Stimulated activated CD8-positive, alpha-beta memory T cell treated with anti-CD3 and anti-CD28 coated beads, Interleukin-2, amount 100 ng/mL, for 48 hours (primary cell): ENCODE data around the gene SCAMP2.

Source experiments
- DNase-seq, 2 donors: peaks; one replicate each; pipeline ENCODE4 v3.0.0-alpha.2; 2020; ENCODE audit warnings: low read depth in 2 of 2

SCAMP2 gene

GRCh38 chr15:74795966-74796625, 77.1 kb downstream of the SCAMP2 start:
- DNase-seq: peak in 1 of 2 donors; percentile 28

GRCh38 chr15:74794970-74795349, 78.2 kb downstream of the SCAMP2 start:
- no peak for DNase-seq

GRCh38 chr15:74794248-74794969, 78.8 kb downstream of the SCAMP2 start:
- DNase-seq: no peak
